Hepatocyte (in vitro differentiated cells): ENCODE results near the gene METTL6.

ENCODE experiments used
- EZH2phosphoT487 ChIP-seq: fragments of 200-600 bp; sonication (generic); IDR thresholded peaks from one replicate; pipeline ENCODE4 v1.6.1; 2018; ENCODE audit warnings: antibody characterized with exemption, mild to moderate bottlenecking, low read depth, moderate library complexity; ENCODE audit not compliant: unreplicated experiment, severe bottlenecking
- TF ChIP-seq, protein P1 (sequence below): fragments of 200-600 bp; sonication (generic); IDR thresholded peaks from 2 replicates; pipeline ENCODE4 v1.5.1; 2016; ENCODE audit warnings: antibody characterized with exemption, mild to moderate bottlenecking; ENCODE audit not compliant: poor library complexity

DNA sequence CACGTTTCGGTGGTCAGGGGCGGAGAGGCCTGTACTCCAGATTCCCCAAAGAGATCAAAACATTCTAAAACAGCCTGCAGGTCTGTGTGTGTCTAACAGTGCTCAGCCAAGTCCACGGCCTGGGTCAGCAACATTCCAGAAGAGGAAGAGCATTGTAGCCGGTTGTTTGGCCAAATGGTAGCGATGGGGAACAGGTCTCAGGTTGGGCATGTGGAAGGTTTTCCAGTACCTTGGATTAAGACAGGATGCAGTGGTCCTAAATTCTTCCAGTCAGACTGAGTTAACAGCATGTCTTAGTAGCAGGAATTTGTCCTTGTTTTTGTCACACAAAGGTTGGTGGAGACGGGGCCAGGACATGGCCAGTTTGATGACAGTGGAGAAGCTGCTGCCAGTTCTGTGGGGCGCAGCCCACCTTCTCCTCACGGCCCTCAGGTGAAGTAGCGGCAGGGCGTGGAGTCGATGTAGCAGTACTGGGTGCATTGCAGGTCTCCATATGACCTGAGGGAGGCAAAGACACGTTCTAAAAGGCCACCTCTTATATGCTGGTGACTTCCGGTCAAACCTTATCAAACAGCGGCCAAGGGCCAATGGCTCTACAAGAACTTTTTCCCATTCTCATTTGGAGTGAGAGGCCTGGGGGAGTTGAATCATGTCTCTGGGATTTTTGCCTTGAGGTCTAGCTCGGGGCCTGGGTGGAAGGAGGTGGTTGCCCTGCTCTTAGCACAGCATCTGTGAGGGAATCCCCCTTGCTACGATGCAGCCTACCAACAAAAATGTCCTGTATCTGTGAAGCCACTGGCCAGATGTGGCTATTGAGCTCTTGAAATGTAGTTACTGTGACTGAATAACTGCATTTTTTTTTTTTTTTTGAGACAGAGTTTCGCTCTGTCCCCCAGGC is 24.1 kb upstream of the METTL6 start:
- TF ChIP-seq, protein P1, sequence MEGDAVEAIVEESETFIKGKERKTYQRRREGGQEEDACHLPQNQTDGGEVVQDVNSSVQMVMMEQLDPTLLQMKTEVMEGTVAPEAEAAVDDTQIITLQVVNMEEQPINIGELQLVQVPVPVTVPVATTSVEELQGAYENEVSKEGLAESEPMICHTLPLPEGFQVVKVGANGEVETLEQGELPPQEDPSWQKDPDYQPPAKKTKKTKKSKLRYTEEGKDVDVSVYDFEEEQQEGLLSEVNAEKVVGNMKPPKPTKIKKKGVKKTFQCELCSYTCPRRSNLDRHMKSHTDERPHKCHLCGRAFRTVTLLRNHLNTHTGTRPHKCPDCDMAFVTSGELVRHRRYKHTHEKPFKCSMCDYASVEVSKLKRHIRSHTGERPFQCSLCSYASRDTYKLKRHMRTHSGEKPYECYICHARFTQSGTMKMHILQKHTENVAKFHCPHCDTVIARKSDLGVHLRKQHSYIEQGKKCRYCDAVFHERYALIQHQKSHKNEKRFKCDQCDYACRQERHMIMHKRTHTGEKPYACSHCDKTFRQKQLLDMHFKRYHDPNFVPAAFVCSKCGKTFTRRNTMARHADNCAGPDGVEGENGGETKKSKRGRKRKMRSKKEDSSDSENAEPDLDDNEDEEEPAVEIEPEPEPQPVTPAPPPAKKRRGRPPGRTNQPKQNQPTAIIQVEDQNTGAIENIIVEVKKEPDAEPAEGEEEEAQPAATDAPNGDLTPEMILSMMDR, result no peak
- no peak for TF ChIP-seq EZH2phosphoT487
